Subcutaneous adipose tissue (tissue), 4 donors: ENCODE data around the gene SMPX. TPM values are rescaled to one million over a fixed set of nuclear protein-coding genes. Genes with fewer than 3 reads are reported as not detected.

ENCODE experiments used
- total RNA-seq, 4 donors: library from RNA; depleted of rRNA; stranded (reverse); fragments of >200 nt; gene quantifications; one replicate each; pipeline ENCODE4 v1.1.0, GENCODE V29; 2016
- TF ChIP-seq, protein P1 (sequence below): fragments of 450-650 bp; IDR thresholded peaks from one replicate; pipeline ENCODE4 v1.5.1; 2016; ENCODE audit warnings: low read depth, mild to moderate bottlenecking, control low read depth, antibody characterized with exemption, moderate library complexity

SMPX gene
- not detected for total RNA-seq

GRCh38 chrX:21757960-21758359 lies at the start of gene SMPX:
TSS of gene SMPX (minus strand) at chrX:21758116. CDS start at chrX:21754290, 3,826 bp downstream.
- TF ChIP-seq, protein P1, sequence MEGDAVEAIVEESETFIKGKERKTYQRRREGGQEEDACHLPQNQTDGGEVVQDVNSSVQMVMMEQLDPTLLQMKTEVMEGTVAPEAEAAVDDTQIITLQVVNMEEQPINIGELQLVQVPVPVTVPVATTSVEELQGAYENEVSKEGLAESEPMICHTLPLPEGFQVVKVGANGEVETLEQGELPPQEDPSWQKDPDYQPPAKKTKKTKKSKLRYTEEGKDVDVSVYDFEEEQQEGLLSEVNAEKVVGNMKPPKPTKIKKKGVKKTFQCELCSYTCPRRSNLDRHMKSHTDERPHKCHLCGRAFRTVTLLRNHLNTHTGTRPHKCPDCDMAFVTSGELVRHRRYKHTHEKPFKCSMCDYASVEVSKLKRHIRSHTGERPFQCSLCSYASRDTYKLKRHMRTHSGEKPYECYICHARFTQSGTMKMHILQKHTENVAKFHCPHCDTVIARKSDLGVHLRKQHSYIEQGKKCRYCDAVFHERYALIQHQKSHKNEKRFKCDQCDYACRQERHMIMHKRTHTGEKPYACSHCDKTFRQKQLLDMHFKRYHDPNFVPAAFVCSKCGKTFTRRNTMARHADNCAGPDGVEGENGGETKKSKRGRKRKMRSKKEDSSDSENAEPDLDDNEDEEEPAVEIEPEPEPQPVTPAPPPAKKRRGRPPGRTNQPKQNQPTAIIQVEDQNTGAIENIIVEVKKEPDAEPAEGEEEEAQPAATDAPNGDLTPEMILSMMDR = no peak

GRCh38 chrX:21806691-21807090 lies 48.8 kb upstream of the SMPX start:
- TF ChIP-seq, protein P1 = no peak

DNA sequence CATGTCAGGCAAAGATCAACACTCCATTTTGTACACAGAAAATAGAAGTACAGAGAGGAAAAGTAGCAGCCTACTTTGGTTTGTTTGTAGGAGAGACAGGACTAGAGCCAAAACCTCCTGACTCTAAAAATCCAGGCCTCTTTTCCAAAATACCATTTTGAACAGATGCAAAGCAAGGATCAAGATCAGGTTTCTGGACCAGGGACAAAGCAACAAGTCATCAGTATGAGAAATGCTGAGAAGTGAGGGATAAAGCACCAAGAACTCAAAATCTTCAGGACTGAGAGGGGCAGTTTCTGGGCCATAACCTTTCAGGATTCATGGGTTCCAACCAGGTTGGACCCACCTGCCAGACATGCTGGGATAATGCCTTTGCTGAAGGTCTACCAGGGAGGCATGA lies 44.9 kb upstream of the SMPX start:
- TF ChIP-seq, protein P1 = no peak

GRCh38 chrX:21802054-21802670 lies 44.2 kb upstream of the SMPX start:
- TF ChIP-seq, protein P1 = no peak

DNA sequence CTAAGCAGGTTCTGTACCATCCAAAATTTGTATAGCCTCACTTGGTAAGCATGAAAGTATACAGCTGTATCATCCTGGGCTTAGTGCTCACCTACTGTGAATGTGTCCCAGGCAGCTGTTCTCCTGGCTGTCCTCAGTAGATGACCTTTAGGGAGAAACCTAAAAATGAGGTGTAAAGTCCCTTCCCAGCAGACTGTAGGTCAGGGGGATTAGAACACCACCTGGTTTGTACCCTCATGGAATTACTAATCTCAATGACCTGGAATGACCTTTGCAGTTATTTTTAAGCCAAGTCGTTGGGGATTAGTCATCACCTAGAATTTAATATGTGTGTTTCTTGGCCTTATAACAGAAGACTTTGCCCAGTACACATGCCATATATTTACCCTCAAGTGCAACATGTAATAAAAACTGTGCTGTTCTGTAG lies 42.4 kb upstream of the SMPX start:
- TF ChIP-seq, protein P1 = no peak

DNA sequence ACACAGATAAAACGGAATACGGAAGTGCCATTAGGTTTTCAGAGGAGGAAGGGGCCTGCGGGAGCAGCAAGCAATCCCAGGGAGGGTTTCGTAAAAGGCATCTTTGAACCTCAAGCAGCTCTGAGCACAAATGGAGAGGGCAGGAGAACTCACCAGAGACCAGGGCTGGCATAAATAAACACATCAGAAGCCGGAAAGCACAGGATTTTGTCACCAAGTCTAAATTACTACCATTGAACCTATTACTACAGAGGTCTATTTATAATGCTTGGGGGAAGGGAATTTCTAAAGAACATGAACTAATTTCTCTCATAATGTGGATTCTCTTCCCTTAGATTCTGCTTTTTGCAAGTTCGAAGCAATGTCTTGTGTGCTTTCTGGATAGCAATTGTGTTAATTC lies 41.9 kb upstream of the SMPX start:
- TF ChIP-seq, protein P1 = no peak

GRCh38 chrX:21798677-21799219 lies 40.8 kb upstream of the SMPX start:
- TF ChIP-seq, protein P1 = no peak
